M059J (cell line): ENCODE measurements around the gene GFM1. TPM values are rescaled to one million over a fixed set of nuclear protein-coding genes. Genes with fewer than 3 reads are reported as not detected.

ENCODE experiments used
- DNase-seq: peaks from one replicate; pipeline ENCODE4 v3.0.0-alpha.2; 2012; ENCODE audit warnings: low read depth
- total RNA-seq: library from RNA; depleted of rRNA; stranded (reverse); fragments of >200 nt; shearing (Covaris generic); gene quantifications from 2 replicates; pipeline ENCODE4 v1.2.3, GENCODE V29; 2014; rRNA removed

GFM1 gene
- total RNA-seq: 49.7 and 57.5 TPM in 2 replicates

DNA sequence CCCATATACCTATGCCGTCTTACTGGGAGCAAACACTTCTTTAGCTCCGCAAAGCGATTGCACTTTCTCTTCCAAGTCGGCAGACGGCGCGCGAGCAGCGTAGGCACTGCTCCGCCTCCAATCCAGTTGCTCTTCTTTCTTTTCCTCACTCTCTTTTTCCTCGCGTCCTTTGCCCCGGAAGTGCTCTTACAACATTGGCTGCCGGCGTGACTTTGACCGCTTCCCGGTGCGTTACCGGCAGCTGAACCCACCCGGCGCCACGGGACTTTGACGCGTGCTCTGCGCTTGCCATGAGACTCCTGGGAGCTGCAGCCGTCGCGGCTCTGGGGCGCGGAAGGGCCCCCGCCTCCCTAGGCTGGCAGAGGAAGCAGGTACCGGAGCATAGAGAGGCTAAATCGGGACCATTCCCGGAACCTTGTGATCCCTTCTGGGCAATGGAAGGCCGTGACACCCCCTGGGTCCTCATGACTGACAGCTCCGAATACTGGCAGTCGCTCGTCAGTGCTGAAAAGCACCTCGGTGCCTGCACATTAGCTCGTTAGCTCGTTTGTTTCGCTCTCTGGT is at the start of gene GFM1:
Gene GFM1, plus strand, starts transcription at position 183 of the 564 bp plus-strand sequence. Its CDS starts 108 bp downstream, at position 291.
- DNase-seq: peak; percentile 98

DNA sequence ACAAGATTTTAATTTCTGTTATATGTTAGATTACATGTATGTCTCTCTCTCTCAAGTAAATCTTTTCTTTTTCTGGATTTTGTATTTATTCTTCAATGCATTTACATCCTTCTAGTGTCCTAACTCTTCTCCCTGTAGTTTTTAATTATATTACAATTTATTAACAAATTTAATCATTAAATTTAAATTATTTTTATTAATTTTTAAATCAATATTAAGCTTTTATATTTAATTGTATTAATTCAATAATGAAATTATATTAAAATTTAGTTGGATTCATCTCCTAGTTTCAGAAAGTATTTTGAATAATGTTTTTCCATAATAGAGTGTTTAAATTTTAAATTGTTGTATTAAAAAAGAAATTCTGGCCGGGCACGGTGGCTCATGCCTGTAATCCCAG is 43.5 kb upstream of the GFM1 start:
- DNase-seq: no peak

DNA sequence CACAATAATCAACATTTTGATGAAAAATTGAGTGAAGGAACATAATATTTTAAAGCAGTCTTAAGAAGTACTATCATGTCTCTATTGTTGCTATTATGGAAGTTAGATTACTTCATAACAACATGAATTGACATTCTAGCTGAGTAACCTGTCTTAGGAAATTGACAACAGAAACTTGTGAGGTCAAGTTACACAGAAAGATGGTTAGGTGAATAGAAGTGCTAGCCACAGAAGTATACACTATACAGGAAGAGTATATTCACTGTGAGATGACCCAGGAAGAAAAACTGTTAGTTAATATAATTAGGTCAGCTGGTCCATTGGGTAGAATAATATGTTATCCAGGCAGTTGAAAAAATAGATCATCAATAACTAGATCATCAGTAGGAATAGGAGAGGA is 42.1 kb upstream of the GFM1 start:
- no peak for DNase-seq

DNA sequence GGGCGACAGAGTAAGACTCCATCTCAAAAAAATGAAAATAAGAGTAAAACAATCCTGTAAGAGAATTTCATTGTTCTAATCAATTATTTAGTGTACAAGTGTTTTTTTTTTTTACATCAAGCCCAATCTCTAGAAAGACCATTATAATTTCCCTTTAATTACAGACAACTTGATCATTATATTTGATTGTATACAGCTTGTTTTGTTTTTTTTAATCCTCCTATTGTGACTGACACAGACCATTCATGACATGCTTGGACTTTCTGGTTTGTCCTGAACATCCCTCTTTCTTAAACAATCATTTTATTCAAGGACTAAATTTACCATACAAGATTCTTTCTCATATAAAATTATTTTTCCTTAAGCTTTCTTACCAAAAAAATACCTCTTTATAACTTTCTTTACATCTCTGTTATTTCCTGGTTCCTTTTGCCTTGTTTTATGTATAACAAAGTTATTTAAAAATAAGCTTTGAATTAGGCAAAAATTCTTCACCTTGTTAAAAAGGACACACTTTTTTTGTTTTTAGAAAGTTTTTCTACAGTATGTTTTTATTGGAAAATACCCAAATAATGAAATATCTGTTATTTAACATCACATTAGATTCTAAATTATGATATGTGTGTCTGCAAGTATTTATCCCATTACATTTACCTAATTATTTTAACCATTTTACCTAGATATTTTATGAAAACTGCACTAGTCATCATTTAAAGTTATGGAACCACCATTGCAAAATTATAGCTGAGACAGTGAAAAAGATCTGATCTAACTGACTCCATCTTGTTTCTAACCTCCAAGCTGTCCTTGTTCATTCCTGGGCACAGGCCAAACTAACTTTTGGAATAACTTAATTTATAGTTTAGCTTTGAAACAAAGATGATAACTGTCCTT is 26.1 kb upstream of the GFM1 start:
- DNase-seq: peak; percentile 20

DNA sequence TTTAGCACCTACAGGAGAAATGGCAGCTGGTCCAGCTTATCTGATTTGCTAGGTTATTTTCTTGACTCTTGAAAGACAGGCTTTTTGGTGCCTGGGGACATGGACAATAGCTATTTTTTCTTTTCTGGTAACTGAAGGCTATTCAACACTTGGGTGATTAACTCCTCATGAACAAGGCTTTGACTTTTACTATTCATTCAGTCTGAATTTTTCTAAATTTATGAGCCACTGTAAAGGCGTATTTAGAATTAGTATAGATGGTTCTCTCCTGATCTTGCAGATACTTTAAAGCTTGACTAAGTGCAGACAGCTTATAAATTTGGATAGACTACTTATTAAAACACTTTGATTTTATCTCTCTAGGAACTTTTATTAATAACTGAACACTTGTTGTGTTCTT is 18.4 kb upstream of the GFM1 start:
- no peak for DNase-seq

DNA sequence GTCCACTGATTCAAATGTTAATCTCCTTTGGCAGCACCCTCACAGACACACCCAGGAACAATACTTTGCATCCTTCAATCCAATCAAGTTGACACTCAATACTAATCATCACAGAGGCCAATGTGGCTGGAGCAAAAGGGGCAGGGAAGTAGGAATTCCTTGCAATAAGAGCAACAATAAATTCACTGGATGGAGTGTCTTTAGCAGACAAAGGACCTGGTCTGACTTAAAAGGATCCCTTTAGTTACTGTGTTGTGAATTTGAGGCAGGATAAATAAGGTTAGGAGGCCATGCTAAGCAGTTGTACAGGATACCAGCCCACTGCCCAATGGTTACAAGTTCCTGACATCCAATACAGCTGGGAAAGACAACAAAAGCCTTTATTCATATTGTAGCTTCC is 12.3 kb upstream of the GFM1 start:
- DNase-seq: no peak

DNA sequence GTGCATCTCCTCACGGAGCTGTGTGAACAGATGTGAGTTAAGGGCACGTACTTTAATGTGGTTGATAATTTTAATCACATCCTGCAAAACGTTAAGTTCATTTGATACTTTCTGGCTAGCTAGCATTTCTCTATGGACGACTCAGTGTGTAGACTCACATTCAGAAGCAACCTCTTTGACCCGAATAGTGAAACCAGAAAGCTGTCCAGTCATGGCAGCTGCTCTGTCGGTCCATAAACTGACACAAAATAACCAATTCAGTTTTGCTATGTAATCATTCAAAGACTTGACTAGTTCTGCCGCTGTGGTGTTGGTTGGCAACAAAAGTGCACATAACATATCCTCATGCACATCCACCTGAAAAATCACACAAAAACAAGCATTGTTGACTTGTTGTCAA is 3.7 kb upstream of the GFM1 start:
- no peak for DNase-seq

DNA sequence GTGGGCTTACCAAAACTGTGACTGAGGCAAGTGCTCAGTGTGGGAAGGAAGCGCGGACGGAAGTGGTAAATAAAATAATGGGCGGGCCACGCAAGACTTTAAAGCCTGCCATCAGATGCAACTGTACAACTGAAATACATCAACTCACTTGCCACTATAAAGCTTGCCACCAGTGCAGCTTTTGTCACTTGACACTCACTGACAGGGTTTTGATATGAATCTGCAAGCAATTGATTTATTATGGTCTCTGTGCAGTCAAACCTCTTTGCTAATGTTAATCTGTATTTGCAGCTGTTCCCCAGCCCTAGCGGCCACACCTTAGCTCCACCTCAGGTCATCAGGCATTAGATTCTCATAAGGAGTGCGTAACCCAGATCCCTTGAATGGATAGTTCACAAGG is 2.3 kb upstream of the GFM1 start:
- no peak for DNase-seq

DNA sequence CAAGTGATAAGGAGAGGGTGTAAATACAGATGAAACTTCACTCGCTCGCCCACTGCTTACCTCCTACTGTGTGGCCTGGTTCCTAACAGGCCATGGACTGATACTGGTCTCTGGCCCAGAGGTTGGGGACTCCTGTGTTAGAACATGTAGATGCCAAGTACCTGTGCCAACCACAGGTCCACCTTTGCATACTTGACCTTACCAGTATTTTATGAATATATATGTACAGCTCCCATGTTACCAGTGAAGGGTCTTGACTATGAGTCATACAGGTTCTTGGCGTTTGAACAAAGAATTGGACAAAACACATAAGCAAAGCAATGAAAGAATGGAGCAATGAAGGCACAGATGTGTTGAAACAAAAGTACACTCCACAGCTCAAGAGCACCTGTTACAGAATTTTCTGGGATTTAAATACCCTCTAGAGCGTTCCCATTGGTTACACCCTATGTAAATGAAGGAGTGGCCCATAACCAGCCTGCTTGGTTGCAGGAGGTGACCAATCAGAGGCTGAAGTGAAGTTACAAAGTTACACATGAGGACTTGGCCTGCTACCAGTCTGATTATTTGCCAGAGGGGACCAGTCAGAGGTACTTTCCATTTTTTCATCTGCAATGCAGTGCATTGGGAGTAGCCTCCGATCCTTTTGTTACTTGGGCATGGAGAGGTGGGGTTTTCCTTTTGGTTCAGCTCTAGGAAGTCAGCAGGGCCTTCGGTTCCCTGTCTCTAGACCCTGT is 1.7 kb upstream of the GFM1 start:
- DNase-seq: peak; percentile 12

DNA sequence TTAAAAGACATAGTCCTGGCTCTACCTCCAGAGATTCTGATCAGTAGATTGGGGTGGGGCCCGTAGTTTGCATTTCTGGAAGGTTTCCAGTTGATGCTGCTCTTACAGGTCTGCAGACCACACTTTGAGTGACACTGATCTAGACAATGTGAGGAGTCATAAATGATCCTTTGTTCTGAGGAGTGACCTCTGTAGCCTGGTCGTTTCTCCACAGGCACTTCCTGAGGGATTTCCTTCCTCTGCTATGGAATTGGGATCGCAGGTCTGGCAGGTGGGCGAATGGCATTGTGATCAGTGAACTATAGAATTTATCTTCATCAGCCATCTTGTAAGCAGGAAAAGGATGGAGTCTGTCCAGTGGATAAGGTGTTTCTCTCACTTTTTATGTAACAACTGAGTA is 5.5 kb downstream of the GFM1 start:
- DNase-seq: no peak

DNA sequence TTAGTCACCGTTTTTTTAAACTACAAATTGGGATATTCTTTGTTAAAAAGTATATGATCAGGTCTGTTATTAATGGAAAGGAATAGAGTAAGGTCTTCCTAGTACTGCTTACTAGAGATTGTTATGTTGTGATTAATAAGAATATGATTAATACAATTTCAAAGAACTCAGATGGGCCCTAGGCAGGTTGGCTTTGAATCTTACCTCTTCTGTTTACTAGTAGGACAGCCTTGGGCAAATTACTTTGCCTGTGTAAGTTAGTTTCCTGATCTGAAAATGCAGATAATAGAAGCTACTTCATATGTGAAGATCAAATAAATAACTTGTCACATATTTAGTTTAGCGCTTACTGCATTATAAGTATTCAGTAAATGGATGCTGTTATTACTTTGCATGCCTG is 6.9 kb downstream of the GFM1 start:
- no peak for DNase-seq

DNA sequence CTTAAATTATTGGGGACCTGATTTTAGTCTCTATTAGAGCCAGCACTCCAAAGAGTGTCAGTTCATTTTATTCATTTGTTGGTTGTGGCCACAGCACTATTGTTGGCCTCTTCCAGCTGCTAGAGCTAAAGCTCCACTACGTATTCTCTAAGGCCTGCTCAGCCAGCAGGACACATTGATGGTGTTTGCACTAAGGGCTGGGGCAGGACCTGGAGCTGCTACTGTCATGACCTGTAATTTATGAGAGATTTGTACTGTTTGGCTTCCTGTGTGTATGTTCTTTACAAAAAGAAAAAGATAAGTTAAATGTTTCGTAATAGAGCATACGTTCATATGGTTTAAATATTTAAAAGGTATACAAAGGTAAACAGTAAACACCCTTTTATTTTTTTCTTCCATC is 8.1 kb downstream of the GFM1 start:
- no peak for DNase-seq

DNA sequence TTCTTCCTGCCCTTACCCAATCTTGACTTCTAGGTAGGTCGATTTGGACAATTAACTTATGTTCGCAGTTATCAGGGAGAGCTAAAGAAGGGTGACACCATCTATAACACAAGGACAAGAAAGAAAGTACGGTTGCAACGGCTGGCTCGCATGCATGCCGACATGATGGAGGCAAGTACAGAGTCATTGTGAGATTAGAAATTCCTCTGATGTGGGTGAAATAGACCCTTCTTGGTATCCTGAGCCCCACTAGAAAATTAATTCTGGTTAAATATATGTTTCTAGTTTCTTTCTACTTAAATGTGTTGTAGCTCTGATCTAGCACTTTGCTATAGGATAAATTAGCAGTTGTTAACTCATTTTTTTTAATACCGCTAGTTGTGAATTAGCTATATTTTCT is 14.6 kb downstream of the GFM1 start:
- DNase-seq: no peak

DNA sequence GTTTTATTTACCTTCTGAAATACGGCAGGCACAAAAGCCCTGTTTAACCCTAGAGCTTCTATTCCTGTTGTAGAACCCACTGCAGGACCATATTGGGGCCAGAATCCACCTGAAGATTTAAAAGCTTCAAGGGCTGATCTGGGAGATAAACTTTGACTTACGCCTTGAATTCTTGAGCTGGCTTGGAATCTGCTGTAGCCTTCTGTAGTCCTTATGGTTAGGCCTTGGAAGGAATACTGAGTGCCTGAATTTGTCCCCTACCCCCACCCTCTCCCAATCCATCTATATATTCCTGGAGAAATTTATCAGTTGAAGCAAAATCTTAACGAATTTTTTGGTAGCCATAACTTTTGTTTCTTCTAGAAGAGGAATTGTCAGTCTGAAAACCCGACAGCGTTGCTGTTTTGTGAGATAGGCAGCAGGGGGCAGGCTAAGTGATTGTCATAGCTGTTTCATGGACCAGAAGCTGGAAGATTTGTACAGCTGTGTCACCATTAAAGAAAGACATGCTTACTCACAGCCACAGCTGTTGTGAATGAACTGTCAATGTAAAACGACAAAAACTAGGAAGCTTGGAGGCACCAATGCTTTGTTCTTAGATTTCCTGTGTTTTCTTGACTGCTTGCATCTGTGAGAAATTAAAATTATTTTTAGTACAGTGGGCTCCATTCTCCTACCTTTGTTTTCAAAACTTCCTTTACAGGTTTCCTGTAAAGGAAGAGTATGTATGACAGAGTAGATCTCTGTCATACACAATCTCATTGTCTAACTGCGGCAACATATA is 15.3 kb downstream of the GFM1 start:
- peak; percentile 81 for DNase-seq

DNA sequence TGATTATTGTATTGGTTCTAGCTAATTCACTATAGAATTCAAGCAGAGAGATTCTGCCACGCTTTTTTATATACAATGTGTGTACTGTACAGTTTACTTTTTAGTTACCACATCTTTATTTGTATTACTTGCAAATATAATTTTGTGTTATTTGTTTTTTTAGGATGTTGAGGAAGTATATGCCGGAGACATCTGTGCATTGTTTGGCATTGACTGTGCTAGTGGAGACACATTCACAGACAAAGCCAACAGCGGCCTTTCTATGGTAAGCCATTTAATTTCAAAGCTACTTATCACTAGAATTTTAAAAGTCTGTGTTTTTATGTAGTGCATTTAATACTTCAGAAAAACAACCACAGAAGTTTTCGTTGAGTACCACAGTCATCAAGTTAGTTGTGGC is 16.4 kb downstream of the GFM1 start:
- no peak for DNase-seq

DNA sequence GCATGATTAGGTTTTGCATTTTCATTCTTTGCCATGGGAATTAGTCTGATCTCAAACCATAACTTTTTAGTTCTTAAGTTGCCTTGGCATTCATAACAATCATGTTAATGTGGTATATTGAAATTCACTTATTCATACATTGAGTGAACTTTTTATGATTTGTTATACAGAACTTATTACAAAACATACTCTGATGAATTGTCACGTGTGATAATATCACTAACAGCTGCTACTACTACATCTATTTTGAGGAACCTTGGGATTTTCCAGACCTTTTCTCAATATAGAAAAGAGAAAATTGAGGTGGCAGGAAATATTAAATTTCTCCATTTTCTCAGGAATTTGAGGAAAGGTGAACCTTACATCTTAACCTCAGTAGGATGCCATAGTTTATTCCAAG is 18.9 kb downstream of the GFM1 start:
- DNase-seq: no peak

DNA sequence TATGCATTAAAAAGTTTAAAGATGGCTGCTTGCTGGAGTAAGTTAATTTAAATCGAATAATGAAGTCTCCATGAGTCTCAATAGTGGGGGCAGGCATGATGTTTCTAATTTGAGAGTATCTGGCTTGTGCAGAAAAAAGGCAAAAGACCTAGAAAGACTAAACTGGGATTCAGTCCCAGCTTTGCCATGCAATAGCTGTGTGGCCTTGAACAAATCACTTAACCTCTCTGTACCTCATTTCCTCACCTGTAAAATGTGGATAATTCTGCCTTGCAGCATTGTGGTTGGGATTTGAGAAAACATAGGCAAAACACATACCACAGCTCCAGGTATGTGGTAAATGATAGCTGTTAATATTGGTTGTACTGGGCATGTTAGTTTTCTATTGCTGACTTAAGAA is 19.5 kb downstream of the GFM1 start:
- DNase-seq: no peak

DNA sequence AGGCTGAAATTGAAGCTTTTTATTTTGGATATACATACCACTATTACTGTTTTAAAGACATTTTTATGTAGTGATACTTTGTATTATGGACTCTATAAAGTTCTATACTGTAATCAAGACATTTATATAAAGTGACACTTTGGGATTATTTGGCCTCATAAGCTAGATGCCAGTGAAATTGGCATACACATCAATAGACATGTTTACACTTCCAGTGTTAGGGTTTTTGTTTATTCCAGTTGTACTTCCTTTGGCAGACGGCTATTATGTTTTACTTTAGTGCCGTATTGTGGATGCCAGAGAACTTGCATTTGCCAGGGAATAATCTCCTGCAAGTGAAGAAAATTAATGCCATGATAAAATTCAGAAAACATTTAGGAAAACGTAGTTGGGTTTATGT is 22.1 kb downstream of the GFM1 start:
- DNase-seq: no peak

DNA sequence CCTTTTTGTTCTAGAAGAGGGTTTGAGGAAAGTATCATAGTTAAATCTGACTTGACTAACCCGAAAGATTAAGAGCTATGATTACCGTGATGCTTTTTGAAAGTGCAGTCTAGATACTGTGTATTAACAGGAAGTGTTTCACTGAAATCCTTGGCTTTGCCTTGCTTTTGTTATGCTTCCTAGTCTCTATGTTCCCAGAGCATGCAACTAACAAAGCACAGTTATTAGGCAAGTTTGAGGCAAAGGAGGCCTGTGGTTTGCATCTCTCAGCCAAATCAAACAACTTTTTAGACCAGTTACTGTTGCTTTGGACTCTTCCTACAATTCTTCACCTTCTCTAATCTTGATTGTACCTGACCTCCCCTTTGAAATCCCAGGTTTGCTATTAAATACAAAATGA is 24.2 kb downstream of the GFM1 start:
- DNase-seq: no peak

DNA sequence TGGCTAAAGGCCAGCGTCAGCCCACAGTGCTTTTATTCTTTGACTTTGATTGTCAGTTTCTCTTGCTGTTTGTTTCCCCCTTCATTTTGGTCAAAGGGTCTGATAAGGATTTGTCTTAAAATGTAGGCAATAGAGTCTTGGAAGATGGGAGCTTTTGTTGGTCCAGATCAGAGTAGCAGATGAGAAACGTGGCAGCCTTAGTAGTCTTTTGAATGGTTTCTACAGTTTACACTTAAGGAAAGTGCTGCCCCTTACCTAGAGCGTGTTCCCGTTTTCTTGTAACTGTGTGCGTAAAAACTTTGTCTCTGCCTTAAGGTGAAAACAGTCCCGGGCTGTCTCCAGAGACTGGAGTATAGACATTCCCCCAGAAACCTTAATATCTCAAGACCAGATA is 27.5 kb downstream of the GFM1 start:
- no peak for DNase-seq

DNA sequence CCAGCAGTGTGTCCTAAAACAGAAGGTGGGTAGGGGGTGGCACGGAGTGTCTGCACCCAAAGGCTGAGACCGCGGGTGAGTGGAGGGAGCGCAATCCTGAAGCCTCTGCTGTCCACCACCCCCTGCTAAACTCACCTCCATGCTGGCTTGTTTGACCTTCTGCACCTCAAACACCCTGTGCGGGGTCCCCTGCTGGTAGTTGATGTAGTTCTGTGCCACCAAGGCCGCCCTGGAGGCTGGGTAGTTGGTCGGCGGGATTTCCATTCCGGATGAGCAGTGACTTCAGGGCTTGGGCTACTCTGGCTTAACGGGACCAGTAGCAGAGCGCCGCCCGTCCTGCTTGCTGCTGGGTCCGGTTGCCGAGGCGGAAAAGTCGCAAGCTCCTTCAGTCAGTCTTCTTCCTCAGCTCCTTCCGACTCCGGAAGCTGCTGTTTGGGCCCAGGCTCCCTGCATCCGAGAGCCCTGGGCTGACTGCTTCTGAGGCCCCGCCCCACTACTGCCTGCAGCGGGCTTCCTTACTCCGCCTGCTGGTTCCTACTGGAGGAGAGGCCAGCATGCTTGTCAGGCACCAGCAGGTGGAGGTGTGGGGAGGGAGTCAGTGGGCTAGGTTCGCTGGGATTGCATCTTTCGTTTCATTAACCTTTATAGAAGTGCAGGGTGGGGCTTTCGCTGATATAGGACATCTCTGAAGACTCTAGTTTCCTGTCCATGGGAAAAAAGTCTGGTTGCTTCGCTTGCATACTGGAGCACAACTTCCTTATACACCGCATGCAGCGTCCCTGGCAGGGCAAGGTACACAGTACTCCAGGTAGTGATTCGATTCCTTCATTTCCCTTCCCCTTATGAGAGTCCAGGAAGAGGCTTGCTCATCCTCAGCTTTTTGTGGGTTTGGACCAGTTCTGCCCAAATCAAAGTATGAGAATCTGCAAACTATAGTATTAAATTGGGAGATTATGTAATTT is 28.2 kb downstream of the GFM1 start, which contains the start of gene LXN:
Gene LXN, minus strand, starts transcription at position 434 of the 962 bp plus-strand sequence. Its CDS starts 170 bp downstream, at position 264.
- peak; percentile 9 for DNase-seq
